Hematopoietic multipotent progenitor cell treated with erythropoietin and hydrocortisone succinate and interleukin-3 and kit ligand, for 6 days (in vitro differentiated cells): ENCODE results near the gene SCUBE3.

Experiments used
- DNase-seq: peaks from one replicate; pipeline ENCODE4 v3.0.0-alpha.2; 2015

SCUBE3 gene

DNA sequence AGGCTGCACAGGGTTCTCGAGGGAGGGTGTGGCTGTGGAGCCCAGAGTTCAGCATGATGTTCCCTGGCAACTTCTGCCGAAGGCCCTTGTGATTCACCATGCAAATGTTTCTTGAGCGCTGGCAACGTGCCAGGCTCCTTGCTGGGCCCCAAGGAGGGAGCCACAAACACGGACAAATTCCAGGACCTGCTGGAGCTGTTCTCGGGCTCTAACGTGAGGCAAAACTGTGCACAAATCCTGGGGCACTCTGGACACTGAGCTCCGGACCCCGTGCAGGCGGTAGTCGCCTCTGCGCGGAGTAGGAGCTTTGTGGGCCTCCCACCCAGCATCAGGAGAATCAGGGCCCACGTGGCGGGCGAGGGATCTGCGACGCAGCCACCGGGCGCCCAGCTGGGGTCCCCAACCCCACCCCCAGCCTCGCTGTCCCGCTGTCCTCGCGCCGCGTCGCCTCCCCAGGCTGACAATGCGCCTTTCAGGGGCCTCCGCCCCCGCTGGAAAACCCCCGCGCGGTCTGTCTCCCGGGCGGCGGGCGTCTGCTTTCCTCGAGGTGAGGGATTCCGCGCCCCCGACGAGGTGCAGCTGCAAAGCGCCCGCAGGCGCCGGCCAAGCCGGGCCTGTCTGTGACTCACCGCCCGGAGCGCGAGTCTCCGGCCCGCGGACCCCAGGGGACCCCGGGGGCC lies 31.7 kb upstream of the SCUBE3 start:
- DNase-seq: peak; percentile 44

DNA sequence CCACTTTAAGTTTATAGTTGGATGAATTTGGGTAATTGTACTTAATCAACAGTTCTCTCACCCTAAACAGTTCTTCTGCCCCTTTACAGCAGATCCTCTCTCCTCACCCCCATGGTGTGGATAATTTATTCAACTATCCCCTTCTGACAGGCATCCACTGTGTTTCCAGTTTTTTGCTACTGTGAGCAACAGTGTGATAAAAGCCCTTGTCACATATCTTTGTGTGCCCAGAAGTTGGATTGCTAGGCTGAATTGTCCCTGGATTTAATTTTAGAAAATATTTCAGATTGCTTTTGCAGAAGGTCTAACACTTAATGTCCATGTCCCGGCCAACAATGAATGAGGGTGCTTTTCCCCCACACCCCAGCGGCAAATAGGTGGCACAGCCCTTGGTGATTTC lies 30.5 kb upstream of the SCUBE3 start:
- no peak for DNase-seq

DNA sequence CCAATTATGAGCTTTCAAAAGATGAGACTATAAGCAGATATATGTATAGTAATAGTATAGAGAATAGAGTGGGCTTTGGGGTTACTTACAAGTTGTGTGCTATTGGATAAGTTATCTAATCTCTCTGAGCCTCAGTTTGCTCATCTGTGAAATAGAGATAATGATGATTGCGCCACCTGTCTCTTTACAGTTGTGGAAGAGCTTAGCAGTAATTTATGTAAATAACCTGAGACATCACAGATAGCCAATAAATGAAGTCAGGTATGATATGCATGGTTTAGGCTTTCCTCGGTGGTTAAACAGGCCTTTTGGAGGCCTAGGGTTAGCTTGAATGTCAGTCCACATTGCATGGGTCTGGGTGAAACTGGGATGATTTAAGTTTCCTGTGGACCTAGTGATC lies 29.8 kb upstream of the SCUBE3 start:
- peak; percentile 49 for DNase-seq

DNA sequence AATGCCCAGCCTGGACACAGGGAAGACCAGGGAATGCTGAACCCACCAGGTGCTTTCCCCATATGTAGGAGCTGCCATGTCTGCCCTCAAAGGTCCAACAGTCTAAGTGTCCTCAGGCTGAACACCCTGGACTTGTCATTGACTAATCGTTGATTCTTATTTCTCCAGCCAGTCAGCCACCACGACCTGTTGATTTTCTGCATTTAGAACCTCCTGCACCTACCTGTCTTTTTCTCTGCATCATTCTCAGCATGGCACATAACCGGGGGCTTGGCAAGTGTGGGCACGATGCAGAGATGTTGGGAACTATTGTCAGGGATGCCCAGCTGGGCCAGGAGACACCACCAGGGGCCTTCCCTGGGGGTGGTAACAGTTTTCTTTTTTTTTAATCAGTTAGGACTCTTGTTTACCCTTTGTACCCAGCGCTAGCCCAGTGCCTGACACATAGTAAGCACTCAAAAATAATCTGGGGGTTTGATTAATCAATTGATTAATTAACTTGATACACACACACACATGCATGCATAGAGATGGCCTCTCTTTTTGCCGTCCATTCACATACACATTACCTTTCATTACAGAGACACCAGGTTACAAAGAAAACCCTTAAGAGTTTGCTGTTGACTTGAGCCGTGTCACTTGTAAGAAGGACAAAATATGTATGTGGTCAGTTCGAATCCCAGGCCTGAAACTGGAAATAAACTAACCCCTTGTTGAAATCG lies 29.0 kb upstream of the SCUBE3 start:
- DNase-seq: no peak

DNA sequence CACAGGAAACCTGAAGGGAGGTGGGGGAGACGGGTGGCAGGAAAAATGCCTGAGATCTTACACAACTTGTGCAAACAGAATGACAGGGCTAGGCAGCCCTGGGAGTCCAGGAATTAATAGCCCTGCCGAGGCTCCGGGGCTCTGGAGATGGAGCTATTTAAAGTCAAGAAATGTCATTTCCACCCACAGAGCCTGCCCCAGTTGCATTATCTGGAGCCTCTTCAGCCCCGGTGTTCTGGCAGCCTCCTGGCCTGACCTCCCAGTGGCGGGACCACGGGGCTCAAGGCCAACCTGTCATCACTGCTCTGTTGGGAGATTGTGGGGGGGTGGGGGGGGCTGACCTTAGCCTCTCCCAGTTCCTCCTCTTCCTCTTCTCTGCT lies 28.5 kb upstream of the SCUBE3 start:
- DNase-seq: no peak

DNA sequence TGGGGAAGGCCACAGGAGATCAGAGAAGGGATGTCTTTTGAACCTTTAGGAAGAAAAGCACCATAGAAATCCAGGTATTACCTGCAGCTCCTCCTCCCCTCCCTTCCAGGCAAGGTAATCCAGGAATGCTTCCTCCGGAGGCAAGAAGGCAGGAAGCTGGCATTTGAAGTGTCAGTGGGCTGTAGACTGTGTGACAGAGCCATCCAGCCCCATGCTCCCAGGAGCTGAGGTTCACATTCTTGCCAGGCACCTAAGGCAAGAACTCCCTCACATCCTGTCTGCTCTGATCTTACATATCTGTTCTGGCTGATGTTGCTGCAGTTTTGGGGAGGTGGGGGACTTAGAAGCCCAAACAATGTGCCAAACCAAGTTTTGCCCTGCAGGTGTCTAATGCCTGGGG lies 27.8 kb upstream of the SCUBE3 start:
- no peak for DNase-seq

DNA sequence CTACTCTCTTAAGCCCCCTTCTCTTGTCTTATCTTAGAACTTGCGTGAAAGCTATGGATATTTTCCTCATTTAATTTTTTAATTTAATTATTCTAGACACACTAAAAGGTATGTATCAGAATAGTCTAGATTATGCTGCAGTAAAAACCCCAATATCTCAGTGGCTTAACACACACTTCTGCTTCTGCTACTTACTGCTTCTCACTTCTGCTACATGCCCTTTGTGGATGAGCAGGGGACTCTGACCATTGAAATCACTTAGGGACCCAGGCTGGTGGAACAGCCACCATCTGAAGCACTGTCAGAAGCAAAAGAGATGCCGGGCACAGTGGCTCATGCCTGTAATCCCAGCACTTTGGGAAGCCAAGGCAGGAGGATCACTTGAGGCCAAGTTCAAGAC lies 27.2 kb upstream of the SCUBE3 start:
- no peak for DNase-seq

DNA sequence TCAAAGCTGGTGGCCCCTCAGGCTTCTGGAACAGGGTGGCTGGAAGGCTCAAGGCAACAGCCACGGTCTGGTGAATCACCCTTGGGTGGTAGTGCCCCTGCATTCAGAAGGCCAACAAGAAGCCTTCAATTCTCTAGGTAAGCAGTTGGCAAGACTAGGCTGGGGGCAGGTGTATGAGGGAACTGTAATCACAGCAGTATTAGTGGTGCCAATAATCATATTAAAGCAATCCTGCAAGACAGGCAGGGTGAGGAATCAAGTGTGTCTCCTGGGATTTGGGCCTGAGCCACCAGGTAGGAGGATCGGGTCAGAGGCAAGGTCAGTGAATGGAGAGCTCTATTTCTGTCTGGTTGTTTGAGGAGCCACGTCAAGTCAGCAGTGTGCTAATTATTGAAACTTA lies 24.9 kb upstream of the SCUBE3 start:
- no peak for DNase-seq

DNA sequence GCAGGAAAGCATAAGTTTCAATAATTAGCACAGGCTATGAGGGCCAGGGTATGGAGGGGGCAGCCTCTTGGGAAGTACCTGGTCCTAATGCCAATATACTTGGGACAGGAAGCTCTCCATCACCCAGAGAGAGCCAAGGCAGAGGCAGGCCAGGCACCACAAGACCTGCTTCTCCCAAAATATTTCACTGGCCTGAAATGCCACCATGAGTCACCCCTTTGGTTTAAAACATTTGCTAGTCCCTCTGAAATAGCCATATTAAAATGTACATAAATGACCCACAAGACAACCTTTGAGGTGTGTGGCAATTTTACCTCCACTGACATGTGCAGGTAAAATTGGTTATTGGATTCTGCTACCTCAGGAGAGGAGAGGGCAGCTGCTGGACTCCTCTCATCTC lies 23.4 kb upstream of the SCUBE3 start:
- DNase-seq: no peak

DNA sequence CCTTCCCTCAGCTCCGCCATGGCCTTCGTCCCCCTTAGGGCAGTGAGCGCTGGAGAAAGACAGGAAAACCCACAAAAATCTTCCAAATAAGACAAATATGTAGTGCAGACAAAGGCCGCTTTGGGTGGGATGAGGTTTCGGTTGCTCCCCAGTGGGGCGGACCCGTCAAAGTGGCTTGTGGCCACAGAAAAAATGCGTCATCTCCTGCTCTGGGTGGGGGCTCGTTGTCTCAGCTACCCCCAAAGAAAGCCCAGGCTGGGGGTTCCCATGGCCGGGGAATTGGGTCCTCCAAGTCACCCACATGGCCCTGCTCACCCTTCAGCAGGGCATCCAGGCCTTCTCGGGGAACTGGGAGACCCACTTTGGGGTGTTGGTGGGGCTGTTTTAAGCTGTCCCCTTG lies 21.9 kb upstream of the SCUBE3 start:
- no peak for DNase-seq

DNA sequence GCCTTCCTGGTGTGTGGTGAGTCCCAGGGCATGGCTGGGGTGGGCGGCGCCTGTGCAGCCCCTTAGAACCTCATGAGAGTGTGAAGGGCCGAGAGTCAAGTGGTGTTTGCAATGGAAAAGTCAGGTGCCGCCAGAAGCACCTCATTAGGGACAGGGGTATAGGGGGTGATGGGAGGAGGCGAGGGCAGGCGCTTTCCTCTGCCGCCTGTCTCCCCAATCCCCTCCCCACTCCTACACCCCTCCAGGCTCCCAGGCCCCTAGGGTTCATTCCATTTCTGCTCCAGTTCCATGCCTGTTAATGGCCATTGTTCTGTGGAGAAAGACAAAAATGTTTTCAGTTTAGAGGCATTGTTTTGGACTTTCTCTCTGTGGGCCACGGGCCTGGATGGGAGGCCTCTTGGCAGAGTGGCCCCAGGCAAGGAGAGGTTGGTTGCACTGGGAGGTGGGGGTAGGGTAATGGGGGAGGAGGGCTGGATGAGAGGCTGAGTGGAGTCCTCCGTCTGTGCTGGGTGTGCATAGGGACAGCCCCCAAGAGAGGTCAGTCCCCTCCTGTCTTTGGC lies 21.4 kb upstream of the SCUBE3 start:
- no peak for DNase-seq

DNA sequence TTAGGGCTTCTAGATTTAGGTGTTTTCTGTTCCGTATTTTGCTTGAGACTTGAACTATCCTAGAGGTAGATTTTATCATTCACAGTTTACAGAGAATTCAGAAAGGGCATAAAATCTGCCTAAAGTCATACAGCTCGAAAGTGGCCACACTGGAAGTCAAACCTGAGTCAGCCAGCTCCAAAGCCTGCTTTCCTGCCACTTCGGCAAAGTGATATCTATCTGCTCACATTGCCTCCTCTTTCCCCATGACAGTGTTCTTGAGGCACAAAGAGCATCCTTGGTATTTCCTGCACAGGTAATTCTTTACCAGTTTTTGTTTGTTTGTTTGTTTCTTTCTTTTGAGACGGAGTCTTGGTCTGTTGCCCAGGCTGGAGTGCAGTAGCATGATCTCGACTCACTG lies 19.4 kb upstream of the SCUBE3 start:
- DNase-seq: no peak

DNA sequence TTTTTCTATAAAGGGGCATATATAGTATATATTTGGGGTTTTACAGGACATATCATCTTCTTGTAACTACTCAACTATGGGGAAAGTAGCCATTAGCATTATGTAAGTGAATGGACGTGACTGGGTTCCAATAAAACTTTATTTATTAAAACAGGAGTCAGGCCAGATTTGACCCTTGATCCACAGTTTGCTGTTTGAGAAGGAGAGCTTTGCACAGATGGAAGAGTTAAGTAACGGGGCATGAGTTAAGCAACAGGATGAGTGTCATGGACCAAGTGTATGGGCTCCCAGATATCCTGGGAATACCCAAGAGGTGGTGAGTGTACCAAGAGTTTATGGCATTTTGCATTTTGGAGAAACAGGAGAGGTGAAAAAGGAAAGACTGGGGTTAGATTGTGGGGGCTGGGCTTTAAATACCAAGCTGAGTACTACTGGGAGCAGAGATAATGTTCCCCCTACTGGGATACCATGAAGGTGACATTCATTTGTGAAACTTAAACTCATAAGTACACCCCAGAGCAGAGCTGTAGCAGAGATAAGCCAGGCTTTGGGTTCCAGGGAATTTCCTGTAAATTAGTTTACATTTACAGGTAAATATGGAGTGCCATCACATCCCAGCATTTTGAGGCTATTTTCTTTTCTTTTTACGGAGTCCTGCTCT lies 18.5 kb upstream of the SCUBE3 start:
- no peak for DNase-seq

DNA sequence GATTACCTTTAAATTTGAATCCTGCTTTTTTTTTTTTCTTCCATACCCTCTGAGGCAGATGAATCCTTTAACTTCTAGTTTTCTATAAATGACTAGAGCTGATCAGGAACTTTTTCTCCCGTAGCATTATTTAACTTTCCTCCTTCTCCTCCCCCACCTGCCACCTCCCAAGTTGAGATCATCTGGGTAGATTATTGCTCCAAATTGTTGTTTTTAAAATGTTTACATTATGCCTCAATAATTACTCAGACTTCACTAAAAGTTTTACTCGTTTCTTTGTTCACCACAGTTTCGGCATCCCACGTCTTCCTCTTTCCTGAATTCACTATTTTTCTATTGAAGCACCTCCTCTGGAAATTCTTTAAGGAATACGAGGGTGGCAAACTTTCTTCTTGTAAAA lies 16.6 kb upstream of the SCUBE3 start:
- DNase-seq: no peak

DNA sequence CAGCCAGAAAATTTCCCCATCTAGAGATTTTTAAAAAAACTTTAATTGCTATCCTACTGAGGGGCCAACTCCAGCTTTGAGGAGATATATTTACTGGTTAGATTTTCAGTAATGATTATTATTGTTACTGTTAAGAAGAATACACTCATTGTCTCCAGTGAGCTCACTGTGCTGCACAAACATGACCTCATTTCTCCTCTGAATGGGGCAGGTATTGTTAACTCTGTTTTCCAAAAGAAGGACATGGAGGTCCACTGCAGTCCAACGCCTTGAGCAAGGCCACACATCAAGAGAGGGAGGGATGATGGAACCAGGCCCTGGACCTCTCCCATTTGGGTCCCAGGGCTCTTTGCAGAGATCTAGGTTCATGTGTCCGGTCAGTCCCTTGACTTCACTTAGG lies 13.9 kb upstream of the SCUBE3 start:
- no peak for DNase-seq

DNA sequence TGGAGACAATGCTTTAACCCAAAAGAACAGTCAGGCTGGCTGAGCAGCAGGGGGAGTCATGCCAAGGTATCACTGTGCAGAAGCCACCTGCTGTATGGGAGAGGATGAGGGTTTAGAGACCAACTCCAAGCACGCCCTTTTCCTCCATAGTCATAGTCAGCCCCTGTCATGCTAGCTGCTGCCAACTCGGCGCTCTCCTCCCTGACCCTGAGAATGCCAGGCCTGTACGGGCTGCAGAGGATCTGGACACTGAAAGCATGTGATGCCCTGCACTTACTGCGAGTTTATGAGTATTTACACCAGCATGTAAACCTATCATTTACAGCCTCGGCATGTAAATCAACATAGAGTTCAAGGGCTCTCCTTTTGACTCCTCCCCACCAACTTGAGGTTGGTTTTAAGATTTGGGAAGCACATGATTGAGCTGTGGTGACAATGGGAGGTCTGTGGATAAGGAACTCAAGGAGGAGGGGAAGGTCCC lies 11.7 kb upstream of the SCUBE3 start:
- DNase-seq: no peak

DNA sequence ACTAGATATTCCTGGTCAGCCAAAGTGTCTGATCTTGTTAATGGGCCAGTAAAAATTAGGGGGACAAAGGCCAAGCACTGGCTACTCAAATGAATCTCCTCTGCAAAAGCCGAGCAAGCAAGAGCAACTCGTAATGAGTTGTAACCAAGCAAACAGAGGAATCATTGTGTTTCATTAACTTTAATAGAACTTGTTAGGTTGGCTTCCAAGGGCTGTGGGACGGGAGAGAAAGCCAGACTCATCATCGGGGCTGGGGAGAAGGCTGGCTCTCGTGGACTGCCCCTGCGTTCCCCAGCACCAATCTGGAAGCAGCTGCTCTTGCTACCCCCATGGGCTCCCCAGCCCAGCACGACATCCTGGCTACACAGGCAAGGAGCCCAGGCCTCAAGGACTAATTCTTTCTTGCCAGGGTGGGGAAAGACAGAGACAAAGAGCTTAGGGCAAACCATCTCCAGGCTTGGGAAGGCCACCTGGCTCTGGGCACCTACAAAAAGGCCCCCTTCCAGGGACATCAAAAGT lies 10.5 kb upstream of the SCUBE3 start:
- no peak for DNase-seq

DNA sequence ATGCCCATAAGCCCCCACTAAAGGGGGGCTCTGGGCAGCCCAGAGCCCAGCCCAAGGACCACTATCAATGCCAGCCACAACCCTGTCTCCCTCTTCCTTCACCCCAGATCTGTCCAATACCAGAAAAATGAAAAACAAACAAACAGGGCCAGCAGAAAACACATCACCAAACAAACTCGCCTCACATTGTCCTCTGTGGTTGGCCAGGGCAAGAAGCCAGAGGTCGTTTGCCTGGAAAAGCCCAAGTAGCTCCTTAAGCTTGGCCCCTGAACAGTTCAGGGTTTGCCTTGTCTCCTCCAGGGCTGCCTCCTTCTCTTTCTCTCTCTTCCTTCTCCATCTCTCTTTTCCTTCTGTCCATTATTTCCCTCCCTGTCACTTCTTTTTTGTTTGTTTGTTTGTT lies 10.1 kb upstream of the SCUBE3 start:
- no peak for DNase-seq

DNA sequence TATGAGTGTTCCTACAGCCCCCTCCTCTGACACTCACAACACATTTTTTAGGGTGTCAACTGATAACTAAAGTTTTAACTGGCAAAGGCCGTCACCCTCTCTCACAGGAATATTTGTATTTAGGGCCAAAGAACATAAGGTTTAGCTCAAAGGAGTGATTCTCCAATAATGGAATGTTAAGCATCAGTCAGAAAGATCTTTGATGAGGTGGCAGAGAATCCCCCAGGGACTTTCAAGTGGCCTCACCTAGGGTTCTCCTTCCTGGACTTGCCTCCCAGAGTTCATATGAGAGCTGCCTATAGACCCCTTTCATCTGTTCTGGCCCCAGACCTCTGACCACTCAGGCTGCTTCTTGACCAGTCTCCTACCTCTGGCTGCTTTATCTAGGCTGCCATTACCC lies 7.4 kb upstream of the SCUBE3 start:
- DNase-seq: no peak

DNA sequence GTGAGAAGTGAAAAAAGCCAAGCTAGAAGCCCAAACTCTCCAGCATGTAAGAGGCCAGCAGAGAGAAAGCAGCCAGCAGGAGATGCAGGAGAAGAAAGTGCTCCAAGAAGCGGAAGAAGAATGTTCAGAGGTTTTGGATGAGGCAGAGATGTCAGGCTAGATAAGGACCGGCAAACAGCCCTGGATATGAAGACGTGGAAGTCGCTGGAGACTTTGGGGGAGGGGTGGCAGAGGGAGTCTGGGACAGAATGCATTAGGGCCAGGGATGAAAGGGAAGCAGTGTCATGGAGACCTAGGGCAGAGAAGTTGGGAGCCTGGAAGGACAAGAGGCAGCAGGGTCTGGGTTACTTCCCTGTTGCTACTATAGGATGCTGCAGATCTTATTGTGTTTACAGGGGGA lies 5.3 kb upstream of the SCUBE3 start:
- no peak for DNase-seq

DNA sequence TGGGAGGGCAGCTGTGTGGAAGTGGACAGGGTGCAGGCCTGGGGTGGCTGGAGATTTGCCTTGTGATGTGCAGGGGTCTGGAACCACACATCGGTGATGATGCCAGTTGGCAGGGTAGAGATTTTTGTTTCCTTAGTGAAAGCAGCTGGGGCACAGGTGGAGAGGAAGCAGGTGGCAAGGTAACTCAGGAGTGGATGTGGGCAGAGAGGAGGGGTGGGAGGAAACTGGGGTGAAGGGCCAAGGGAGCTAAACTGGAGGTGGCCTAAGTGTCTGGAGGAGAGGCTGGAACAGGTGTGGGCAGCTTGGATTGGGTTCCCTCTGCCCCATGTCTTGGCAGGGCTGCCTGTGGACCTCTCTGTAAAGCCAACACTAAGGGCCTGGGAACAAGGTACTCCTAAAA lies 4.7 kb upstream of the SCUBE3 start:
- DNase-seq: no peak

DNA sequence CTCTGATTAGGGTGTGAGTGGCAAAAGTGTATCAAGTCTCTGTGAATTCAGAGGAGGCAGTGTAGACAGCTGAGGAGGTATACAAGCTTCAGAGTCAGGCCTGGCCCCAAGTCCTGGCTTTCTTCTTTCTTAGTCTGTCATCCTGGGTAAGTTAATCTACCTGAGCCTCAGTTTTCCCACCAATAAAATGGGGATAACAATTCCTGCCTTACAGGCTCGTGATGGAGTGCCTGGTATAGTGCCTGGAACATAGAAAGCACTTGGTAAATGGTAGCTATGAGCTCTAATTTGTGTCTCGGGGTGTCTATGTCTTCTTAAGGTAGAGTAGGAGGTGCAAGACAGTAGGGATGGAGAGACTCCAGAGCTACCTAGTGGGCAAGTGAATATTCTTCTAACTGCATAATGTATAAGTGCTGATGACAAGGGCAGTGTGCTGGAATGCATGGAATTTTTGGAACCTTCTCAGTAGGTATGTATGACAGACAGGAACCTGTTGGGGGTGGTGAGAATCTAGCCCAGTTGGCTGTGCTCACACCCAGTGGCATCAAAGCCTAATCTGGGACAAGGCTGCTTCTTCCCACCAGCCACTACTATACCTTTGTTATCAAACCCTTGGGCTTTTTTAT lies 4.0 kb upstream of the SCUBE3 start:
- DNase-seq: peak; percentile 64

DNA sequence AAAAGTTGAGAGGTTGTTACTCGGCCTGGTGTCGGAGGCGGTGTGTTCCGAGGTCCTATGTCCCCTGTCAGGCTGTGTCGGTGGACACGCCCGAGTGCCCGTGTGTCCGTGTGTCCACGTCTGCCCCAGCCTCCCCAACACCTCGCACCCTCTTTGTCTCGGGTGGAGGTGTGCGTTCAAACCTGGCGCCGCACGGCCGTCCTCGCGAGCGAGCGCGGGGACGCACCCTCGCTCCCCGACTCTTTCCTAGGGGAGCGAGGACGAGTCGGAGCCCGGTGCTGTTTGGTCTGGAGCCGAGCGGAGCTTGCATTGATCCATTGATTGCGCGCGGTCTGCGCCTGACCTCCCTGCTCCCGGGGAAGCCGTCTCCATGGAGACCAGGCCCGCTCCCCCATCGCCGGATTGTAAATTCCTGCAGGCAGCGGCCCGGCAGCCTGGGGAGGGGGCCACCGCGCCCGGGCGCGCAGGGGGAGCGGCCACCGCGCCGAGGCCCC lies 411 bp upstream of the SCUBE3 start:
- DNase-seq: no peak
